NOMO-1 treated with DMSO at 0.1 percent for 48 hours (cell line): ENCODE data around the gene HDHD5.

Source experiments
- DNase-seq: peaks from one replicate; lab custom pipeline; 2025; ENCODE audit not compliant: unreplicated experiment; lab: John Stamatoyannopoulos, UW

The HDHD5 gene

DNA sequence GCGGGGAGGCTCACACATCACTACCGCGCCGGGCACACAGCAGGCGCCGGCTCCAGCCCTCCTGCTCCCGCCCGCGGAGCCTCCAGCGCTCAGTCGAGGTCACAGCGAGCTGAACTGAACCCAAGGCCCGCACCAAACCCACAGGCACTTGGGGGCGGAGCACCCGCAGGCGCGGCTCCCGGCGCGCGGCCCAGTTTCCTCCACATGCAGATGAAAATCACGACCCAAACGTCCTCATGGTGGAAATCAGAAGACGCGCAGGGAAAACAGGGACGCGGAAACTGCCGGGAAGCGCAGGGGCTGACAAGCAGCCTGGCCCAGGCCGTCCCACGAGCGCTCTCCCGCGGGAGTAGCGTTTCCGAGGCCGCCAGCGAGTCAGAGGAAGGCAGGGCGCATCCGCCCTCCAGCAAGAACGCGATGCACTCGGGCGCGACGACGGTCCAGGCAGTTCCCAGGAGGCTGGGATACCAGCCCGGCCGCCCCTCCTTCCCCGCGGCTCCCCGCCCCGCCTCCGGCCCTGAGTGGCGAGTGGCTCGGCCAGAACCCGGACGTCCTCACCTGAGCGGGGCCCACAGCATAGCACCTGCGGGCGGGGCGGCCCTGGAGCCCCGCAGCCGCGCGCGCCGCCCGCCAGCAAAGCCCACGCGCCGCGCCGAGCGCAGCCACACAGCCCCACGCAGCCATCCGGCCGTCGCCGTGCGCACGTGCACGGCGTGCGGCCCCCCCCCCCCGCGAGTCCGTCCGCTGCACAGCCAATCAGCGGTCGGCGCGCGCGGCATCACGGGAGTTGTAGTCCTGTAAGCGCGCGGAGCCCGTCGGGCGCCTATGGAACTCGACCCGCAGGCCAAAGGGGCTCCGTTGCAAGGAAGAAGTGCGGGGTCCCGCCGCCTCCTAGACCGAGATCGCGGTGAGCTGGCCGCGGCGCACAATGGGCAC lies at the start of gene HDHD5:
Gene HDHD5, minus strand, starts transcription at position 710 of the 936 bp plus-strand sequence. Its CDS starts 26 bp downstream, at position 684.
- DNase-seq = peak; percentile 79

DNA sequence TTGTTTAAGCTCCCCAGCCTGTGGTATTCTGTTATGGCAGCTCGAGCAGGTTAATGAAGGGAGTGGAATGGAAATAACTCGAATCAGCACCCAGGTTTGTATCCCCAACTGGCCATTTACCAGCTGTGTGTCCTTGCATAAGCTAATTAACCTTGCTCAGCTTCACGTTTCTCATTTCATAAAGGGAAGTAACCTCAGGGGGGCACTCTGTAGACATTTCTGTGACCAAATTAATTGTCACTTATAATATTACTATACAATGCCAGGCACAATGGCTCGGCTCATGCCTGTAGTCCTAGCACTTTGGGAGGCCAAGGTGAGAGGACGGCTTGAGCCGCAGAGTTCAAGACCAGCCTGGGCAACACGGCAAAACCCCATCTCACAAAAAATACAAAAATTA lies 46.4 kb upstream of the HDHD5 start:
- DNase-seq = no peak

DNA sequence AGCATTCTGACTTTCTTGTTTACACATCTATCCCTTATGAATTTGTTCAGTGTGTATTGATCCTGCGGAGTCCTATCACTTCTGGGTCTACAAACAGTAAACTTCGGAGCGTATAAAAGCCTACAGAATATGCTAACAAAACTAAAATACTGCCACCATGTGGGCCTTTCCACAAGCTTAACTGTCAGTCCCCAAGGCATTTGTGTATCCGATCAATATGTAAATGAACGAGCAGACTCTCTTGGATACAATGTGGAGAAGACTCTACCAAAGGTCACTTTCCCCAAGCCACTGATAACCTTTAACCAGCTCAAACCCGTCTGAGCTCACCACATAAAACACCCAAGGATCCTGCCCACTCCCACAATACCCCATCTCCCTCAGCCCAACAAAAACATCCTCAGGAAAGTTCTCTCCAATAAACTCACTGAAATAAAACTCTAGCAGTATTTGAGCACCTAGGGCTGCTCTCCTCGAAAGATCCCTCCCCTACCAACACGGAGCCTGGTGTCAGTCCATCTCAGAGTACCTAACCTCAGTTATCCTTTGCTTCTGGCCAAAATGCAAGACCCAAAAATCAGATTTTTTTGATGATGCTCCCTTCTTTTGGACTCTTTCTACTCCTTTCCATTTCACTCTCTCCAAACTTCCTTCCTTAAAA lies 42.3 kb upstream of the HDHD5 start:
- DNase-seq = no peak

DNA sequence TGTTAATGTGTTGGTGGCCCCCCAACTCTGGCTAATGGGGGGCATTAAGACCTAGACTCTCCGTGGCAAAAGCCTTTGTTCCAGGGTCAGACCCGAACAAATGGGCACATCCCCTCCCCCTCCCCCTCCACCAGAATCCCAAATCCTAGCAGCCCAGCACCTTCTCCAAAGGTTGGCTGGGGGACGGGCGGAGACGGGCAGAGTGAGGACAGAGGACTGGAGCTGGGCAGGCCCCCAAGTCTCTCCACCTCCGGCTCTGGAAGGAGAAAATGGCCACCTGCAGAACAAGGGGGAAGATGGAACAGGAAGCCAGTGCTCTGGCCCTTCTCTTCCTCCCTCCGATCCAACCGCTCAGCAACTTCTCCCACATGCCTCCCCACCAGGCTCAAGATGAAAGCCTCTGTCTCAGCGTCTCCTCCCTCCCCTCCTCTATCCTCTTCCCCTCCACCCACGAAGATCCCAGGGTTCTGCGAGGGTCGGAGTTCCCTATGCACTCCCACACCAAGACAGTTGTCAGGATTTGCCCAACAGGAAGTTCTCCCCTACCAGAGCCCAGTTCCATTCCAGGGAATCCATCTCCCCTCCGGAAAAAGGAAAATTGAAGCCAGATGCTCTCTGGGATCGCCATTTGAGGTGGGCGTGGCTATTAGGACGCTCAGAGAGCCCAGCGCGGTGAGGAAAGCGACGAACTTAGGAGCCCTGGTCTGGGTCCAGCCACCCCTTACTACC lies 40.1 kb upstream of the HDHD5 start:
- DNase-seq = no peak

DNA sequence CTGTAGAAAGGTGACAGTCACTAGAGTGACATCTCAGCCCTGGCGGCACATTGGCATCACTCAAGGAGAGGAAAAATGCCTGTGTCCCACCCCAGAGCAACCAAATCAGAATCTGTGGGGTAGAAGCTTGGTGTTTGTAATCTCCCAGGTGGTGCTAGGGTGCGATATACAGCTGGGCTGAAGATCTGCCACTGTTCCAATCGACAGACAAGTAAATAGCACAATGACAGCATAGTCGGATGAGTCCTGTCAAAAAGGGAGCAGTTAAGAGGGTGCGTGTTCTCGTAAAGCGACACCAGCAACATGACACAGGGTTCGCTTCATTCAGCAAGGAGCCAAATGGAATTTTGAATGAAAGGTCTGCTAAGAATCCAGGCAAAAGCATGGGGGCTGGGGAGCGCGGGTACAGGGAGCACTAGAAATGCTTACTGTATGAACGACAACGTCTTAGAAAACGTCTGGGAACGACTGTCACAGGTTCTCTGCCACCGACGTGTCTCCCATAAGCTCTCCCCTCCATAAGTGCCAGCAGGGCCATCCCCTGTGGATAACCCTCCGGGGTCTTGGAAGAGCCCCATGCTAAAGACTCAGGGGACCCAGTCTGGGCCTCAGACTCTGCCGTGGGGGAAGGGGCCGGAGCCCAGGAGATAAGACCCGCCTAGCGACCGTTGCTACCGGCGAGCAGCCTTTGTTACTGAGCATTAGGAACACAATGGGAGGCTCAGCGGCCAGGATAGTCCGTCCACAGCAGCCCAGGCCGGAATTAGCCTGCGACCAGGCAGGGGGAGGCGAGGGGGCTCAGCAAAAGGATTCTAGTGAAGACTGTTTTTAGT lies 39.3 kb upstream of the HDHD5 start:
- no peak for DNase-seq

DNA sequence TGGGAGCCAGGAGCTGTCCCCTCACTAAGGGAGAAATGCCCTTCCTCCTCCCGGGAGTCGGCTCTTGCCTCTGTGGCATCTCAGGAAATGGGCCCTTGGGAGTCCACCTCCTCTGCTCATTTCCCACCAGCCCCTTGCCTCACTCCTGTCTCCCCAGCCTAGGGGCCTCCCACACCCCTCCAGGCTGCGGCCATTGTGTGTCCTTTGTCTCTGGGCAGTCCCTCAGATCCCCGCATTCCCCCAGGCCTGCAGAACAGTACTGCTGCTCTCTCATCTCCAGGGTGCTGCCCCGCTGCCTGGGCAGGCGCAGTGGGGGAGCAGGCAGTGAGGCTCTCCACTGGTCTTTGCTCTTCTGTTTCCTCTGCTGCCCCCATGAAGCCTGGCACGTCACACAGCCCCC lies 35.1 kb upstream of the HDHD5 start:
- no peak for DNase-seq

DNA sequence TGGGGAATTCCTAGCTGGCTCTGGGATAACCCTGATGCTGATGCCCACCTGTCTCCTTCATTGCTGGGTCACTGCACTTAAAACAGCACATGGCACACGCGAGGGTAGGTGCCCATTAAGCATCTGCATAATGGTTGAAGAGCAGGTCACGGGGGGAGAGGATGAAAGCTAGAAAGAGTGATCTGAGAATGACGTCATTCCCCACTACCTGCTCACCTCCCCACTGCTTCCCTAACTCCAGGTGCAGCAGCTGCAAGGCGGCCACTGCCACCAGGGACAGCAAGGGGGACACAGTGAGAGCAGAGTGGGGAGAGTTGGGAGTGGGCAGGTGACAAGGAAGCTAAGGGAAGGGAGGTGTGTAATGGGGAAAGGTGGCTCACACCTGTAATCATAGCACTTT lies 33.1 kb upstream of the HDHD5 start:
- no peak for DNase-seq

DNA sequence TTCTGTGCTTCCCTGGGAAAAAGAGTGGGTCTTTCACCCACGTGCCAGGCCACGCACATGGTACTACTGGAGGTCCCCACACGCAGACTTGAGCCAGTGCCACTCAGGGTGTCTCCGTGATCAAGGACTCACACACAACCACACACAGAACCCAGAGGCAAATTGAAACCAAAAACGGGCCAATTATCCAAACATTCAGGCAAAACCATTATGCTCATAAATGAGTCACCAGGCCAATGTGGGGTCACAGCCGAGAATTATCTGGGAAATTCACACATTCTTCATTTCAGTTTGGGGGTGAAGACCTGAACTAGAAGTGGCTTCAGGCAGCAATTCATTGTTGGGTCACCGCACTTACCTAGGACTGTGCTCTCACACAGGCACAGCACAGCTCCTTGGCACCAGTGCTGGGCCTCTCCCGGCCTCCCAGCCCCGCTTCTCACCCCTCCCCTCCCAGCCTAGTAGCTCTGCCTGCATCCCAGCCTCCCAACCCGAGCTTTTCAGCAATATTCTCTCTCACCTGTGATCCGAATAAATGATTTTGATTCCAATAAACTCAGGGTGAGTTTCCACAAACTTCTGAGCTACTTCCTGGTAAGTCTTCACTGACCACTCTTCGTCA lies 32.2 kb upstream of the HDHD5 start:
- DNase-seq = no peak

DNA sequence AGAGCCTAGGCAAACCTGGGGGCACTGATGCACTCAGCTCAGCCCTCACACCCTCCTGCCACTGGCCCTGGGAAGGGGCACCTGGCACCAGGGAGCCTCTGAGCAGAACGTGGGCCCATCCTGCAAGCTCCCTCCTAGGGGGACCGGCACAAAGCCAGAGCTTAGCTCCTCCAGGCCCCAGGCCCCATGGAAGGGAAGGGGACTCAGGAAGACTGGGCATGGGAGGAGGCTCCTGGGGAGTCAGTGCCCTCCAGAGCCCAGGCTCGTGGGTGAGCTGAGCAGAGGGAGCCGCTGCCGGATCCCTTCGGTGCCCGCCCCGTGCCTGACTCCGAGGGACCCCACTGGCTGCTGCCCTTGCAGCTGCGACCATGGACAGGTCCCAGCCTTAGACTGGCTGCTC lies 31.6 kb upstream of the HDHD5 start:
- DNase-seq = no peak

DNA sequence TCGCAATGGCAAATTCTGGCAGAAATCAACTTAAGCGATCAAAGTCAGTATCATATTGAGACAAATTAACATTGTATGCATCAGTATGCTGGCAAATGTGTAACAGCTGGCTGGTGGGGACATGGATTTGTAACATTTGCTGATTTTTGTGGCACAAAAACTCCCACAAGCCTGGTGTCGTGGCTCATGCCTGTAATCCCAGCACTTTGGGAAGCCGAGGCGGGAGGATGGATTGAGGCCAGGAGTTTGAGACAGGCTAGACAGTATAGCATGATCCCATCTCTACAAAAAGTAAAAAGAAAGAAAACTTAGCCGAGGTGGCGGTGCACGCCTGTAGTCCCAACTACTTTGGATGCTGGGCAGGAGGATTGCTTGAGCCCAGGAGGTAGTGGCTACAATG lies 17.6 kb upstream of the HDHD5 start:
- DNase-seq = no peak

DNA sequence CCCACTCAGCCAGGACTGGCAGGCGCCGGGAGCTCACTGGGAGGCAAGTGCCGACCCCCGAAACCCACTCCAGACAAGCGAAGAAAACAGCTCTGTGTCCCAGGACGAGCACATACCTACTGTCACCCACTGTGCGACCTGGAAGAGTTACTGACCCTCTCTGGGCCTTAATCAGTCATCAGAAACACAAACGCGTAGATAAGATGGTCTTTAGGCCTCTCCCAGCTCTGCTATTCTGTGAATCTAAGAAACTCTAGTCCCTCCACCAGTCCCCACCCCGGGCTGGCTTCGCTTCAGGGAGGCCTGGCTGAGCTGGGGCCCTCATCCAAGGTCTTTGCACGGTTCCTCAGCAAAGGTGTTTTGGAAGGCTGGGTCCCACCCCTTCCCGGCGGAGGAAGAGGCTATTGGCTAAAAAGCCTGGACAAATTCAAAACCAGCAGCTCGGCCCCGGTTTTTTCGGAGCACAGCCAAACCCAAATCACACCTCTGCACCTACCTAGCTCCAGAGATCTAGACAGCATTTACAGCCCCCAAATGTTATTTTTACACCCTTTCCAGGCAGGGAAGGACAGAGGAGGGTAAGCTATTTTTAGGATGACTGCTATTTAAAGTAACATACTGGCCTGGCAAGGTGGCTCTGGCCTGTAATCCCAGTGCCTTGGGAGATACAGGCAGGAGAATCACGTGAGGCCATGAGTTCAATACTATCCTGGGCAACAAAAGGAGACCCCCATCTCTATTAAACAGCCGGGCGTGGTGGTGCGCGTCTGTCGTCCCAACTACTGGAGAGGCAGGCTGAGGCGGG lies 13.2 kb upstream of the HDHD5 start:
- no peak for DNase-seq

DNA sequence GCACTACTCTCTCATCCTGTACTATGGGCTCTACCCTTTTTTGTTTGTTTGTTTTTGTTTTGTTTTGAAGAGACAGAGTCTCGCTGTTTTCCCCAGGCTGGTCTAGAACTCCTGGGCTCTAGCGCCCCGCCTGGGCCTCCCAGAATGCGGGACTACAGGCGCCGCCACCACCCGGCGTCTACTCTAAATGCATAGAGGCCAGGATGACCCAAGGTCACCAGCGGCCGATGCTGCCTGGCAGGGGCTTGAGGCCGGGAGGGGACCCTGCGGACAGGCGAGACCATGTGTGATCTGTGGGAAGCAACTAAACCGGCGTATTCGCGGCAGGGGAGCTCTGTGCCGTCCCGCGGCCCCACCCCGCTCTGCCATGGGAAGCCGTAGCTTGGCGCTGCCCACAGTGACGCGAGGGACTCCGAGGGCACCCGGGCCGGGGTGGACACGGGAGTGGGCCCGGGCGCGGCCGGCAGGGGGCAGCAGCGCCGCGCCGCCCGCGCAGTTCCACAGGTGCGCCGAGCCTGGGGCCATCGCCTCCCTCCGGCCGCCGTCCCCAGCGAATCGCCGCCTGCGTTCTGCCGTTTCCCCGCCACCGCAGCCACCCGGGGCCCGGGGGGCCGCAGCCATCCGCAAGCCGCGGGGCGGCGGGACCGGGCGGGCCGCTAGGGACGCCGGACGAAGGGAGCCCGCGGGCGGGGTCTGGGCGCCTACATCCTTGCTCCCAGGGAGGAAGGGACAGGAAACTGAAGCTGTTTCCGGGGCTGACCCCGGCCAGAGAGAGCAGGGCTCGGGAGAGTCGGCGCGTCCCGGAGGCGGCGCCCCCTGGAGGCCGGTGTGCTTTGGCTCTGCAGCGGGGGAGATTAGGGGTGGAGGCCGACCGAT lies 12.3 kb upstream of the HDHD5 start:
- peak; percentile 78 for DNase-seq

DNA sequence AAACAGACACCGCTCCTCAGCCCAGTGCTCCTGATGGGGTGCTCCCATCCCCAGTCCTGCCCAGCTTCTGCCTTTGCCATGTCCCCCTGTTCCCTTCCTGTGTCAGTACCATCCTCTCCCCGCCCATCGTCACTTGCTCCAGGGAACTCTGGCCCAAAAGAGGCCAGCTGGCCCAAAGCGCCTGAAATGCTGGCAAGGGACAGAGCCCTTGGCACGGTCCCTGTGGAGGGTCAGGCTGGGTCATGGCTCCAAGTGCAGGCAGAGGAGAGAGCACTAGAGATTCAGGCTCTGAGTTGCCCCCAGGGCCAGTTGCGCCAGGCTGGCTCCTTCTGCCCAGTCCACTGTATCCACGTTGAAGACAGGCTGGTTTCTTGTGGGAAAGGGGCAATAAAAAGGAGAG lies 8.4 kb upstream of the HDHD5 start:
- DNase-seq = no peak

DNA sequence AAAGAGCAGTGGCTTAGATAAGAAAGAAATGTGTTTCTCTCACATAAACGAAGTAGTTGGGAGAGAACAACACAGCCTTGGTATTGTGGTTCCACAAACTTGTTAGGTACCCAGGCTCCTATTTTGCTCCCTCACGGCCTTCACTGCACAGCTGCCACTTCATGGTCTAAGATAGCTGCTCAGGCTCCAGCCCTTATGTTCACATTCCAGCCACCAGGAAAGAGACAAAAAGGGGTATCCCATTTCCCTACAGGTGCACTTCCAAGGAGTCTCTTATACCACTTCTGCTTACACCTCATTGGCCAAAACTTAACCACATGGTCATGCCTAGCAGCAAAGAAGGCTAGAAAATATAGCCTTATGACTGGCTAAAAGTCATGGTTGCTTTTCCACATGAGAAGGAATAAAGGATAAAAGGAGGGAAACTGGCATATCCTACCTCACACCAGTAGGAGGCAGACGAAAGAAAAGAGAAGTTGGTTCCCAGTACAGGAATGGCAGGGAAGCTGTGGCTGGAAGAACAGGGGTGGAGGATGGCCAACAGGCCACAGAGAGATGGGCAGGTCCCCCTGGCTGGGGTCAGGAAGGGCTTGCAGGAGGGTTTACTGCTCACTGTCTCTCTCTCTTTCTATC lies 5.4 kb upstream of the HDHD5 start:
- DNase-seq = no peak

DNA sequence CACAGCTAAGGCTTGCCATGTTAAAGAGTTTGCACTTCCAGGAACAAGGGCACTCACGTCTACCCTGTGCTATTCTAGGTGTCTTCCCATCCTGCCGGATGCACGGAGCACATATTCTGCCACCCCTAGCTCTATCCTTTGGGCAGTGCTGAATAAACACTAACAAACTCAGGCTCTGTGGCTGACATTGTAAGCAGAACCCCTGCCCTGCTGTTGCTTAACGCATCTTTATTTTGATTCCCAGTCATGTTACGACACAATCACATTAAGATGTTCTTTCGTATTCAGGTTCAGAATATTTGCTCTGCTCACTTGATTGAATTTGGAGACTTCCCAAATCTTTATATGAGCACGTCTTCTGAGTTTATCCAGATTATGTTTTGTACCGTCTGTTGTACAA lies 3.7 kb upstream of the HDHD5 start:
- DNase-seq = no peak

DNA sequence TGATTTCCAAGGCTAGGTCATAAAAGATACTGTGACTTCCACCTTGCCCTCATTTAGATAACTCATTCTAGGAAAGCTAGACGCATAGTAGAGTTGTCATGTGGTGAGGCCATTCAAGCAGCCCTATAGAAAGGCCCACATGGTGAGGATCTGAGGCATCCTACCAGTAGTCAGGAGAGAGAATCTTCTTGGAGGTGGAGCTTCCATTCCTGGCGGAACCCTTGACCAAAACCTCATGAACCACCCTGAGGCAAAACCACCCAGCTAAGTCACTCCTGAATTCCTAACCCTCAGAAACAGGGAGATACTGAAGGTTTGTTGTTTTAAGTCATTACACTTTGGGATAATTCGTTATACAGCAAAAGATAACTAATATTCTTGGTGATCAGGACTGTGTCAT lies 2.9 kb upstream of the HDHD5 start:
- no peak for DNase-seq

DNA sequence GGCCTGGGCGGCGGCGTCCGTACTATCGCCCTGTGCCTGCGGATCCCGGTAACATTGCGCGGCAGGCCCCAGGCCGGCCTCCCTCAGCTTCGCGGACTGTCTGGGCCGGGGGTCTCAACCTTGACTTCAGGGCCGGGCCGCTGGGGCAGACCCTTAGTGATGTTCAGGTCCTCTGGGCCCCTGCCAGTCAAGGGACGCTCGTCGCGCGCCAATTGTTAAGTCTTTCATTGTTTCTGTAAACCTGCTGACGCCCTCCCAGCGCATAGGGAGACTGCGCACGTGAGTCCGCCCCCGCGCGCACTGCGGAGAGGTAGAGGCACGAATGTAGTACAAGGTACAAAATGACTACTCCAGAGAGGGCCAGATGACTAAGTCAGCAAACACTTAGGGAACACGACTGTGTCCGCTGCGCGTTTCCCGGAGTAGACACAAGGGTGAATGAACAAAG lies 451 bp upstream of the HDHD5 start:
- peak; percentile 28 for DNase-seq

DNA sequence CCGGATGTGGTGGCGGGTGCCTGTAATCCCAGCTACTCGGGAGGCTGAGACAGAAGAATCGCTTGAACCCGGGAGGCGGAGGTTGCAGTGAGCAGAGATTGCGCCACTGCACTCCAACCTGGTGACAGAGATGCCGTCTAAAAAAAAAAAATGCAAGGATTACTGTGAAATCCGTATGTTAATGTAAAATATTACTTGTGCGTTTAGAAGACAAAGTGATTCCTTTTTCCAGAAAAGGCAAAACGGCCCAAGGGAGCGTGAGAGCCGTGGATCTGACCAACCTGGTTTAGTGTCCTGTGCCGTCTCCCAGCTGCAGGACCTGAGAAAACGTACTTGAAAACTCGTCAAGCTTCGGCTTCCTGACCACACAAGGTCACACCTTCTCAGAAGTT lies 905 bp downstream of the HDHD5 start:
- peak; percentile 43 for DNase-seq
